Neural cell (in vitro differentiated cells): Measurements from ENCODE around the gene RNGTT. TPM values are rescaled to one million over a fixed set of nuclear protein-coding genes. Genes with fewer than 3 reads are reported as not detected.
A peak's percentile ranks its signal among the peaks of the same experiment; 100 is the strongest.
"Not testable (repeated sequence)": the region's sequence is repeated elsewhere in the genome, so short reads cannot be mapped to it uniquely, and the experiment has no call there.

Experiments
- H2AFZ ChIP-seq: fragments of 200-600, 300-800 bp; sonication (generic), shearing (Covaris generic); 2 replicates; pipeline ENCODE4 v1.6.0; 2014; ENCODE audit warnings: low read depth, mild to moderate bottlenecking, antibody characterized with exemption, low read length, moderate library complexity
- H3F3A ChIP-seq: fragments of 200-600 bp; shearing (Covaris generic); 2 replicates; pipeline ENCODE4 v1.6.1; 2016; ENCODE audit warnings: mild to moderate bottlenecking, moderate library complexity, mixed read lengths, antibody characterized with exemption, low read length; ENCODE audit not compliant: insufficient read depth, poor library complexity, severe bottlenecking
- H3K27ac ChIP-seq: fragments of 200-600, 300-800 bp; sonication (generic), shearing (Covaris generic); 2 replicates; pipeline ENCODE4 v1.5.1; 2014; ENCODE audit warnings: mild to moderate bottlenecking, low read length, moderate library complexity
- H3K27me3 ChIP-seq: fragments of 300-800, 200-600 bp; sonication (generic), shearing (Covaris generic); 2 replicates; pipeline ENCODE4 v1.6.0; 2014; ENCODE audit warnings: mild to moderate bottlenecking, low read depth, low read length, moderate library complexity; ENCODE audit not compliant: insufficient read depth
- H3K36me3 ChIP-seq: fragments of 300-800, 200-600 bp; sonication (generic), shearing (Covaris generic); 2 replicates; pipeline ENCODE4 v1.5.1; 2014; ENCODE audit warnings: mild to moderate bottlenecking, antibody characterized with exemption, low read length, moderate library complexity; ENCODE audit not compliant: insufficient read depth
- H3K4me2 ChIP-seq: fragments of 300-800, 200-600 bp; sonication (generic), shearing (Covaris generic); 2 replicates; pipeline ENCODE4 v1.6.0; 2014; ENCODE audit warnings: mild to moderate bottlenecking, low read length
- H3K4me3 ChIP-seq: fragments of 300-800, 200-600 bp; sonication (generic), shearing (Covaris generic); 2 replicates; pipeline ENCODE4 v1.5.1; 2014; ENCODE audit warnings: mild to moderate bottlenecking, low read length, moderate library complexity
- H3K79me2 ChIP-seq: fragments of 200-600 bp; shearing (Covaris generic); replicated peaks from 2 replicates; pipeline ENCODE4 v1.6.0; 2014; ENCODE audit warnings: mild to moderate bottlenecking, low read length, moderate library complexity; ENCODE audit not compliant: insufficient read depth
- H3K9ac ChIP-seq: fragments of 300-800, 200-600 bp; sonication (generic), shearing (Covaris generic); 2 replicates; pipeline ENCODE4 v1.6.1; 2016; ENCODE audit warnings: mild to moderate bottlenecking, low read length, mixed read lengths
- H3K9me2 ChIP-seq: fragments of 200-600 bp; shearing (Covaris generic); 2 replicates; pipeline ENCODE4 v1.6.1; 2016; ENCODE audit warnings: mild to moderate bottlenecking, low read length, mixed read lengths; ENCODE audit not compliant: insufficient read depth
- H3K9me3 ChIP-seq: fragments of 200-600, 300-800 bp; sonication (generic), shearing (Covaris generic); 2 replicates; pipeline ENCODE4 v1.6.1; 2016; ENCODE audit warnings: mild to moderate bottlenecking, mixed run types, low read length, moderate library complexity, mixed read lengths
- H4K20me1 ChIP-seq: fragments of 200-600 bp; shearing (Covaris generic); 2 replicates; pipeline ENCODE4 v1.6.1; 2016; ENCODE audit warnings: mild to moderate bottlenecking, mixed run types; ENCODE audit not compliant: insufficient read depth
- EP300 ChIP-seq: fragments of 450-650 bp; conservative IDR thresholded peaks from 2 replicates; pipeline ENCODE4 v1.6.1; 2014; ENCODE audit warnings: antibody characterized with exemption, mild to moderate bottlenecking, moderate library complexity; ENCODE audit not compliant: poor library complexity, severe bottlenecking
- MXI1 ChIP-seq: fragments of 450-650 bp; conservative IDR thresholded peaks from 2 replicates; pipeline ENCODE4 v1.6.1; 2014; ENCODE audit warnings: antibody characterized with exemption, mild to moderate bottlenecking; ENCODE audit not compliant: poor library complexity, severe bottlenecking
- POLR2AphosphoS5 ChIP-seq: IDR thresholded peaks from 2 replicates; pipeline ENCODE4 v1.6.1; 2012
- RAD21 ChIP-seq: fragments of 450-650 bp; conservative IDR thresholded peaks from 2 replicates; pipeline ENCODE4 v1.6.1; 2014; ENCODE audit warnings: antibody characterized with exemption, mild to moderate bottlenecking, moderate library complexity
- REST ChIP-seq: IDR thresholded peaks from 2 replicates; pipeline ENCODE4 v1.6.1; 2012; ENCODE audit warnings: borderline replicate concordance
- SMC3 ChIP-seq: fragments of 450-650 bp; conservative IDR thresholded peaks from 2 replicates; pipeline ENCODE4 v1.6.1; 2014; ENCODE audit warnings: antibody characterized with exemption, mild to moderate bottlenecking, moderate library complexity; ENCODE audit not compliant: poor library complexity
- TAF1 ChIP-seq: IDR thresholded peaks from 2 replicates; pipeline ENCODE4 v1.6.1; 2012; ENCODE audit warnings: low read depth
- polyA plus RNA-seq: library from polyadenylated mRNA; depleted of rRNA; stranded (reverse); fragments of >200 nt; gene quantifications from 2 replicates; pipeline ENCODE4 v1.2.3, GENCODE V29; 2014
- TF ChIP-seq, protein P1 (sequence below): fragments of 450-650 bp; IDR thresholded peaks from 2 replicates; pipeline ENCODE4 v1.5.1; 2014; ENCODE audit warnings: antibody characterized with exemption, mild to moderate bottlenecking, moderate library complexity; ENCODE audit not compliant: poor library complexity, severe bottlenecking

Gene RNGTT
- polyA plus RNA-seq, 1 donor from 2014 or later, result 28.3 TPM

DNA sequence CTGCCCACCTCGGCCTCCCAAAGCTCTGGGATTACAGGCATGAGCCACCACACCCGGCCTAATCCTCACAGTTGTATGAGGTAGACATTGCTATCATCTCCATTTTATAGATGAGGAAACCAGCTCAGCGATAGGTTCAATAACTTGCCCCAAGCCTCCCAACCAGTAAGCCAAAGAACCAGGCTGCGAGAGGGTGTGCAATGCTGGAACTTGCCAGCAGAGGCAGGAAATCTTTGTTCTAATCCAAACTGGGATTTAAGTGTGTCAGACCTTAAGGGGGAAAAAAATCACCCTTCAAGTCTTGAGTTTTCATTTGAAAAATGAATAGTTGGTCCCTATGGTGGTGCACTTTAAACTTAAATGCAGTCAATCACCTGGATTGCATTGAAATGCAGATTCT lies 20.1 kb upstream of the RNGTT start:
- Histone ChIP-seq H3K4me2 (no peak overlapping the region), H3K4me3 (no peak overlapping the region), H4K20me1 (no peaks in the 10 kb centered on the region), H2AFZ (no peak overlapping the region), H3K27ac (no peak overlapping the region), H3K27me3 (no peaks in the 10 kb centered on the region), H3K79me2 (no peaks in the 10 kb centered on the region), H3K9me3 (no peaks in the 10 kb centered on the region), H3K9ac (no peak overlapping the region), H3K9me2 (no peaks in the 10 kb centered on the region), H3K36me3 (no peaks in the 10 kb centered on the region), H3F3A (no peaks in the 10 kb centered on the region)
- TF ChIP-seq, protein P1, sequence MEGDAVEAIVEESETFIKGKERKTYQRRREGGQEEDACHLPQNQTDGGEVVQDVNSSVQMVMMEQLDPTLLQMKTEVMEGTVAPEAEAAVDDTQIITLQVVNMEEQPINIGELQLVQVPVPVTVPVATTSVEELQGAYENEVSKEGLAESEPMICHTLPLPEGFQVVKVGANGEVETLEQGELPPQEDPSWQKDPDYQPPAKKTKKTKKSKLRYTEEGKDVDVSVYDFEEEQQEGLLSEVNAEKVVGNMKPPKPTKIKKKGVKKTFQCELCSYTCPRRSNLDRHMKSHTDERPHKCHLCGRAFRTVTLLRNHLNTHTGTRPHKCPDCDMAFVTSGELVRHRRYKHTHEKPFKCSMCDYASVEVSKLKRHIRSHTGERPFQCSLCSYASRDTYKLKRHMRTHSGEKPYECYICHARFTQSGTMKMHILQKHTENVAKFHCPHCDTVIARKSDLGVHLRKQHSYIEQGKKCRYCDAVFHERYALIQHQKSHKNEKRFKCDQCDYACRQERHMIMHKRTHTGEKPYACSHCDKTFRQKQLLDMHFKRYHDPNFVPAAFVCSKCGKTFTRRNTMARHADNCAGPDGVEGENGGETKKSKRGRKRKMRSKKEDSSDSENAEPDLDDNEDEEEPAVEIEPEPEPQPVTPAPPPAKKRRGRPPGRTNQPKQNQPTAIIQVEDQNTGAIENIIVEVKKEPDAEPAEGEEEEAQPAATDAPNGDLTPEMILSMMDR, result peak; percentile 50
- TF ChIP-seq POLR2AphosphoS5 (no peak), SMC3 (peak; percentile 24), RAD21 (peak; percentile 31)

- H2AFZ ChIP-seq, H3K36me3 ChIP-seq, H3F3A ChIP-seq, H3K9ac ChIP-seq, H3K27ac ChIP-seq, H3K79me2 ChIP-seq, H3K9me2 ChIP-seq, H3K4me3 ChIP-seq, H3K4me2 ChIP-seq, H3K9me3 ChIP-seq, H3K27me3 ChIP-seq, H4K20me1 ChIP-seq: not testable (repeated sequence)
Observed at GRCh38 chr6:88983129-88983528, 19.7 kb upstream of the RNGTT start.

DNA sequence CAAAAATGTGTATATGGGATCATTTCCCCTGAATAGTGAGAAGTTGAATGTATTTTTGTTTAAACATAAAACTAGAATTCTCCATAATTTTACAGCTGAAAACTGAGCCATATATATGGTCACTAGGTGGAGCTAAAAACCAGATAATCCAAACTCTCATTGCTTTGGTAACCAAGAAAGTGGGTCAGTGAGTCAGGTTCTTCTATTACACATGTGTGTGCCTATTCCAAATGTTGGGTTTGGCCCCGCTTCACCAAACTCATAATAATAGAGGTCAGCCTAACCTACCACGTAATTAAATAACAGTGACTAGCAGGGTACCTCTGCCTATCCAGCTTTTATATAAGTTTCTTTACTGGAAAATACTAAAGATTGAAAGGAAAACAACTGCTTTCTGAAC lies 19.3 kb upstream of the RNGTT start:
- no peaks in the 10 kb centered on the region for H3K9me2 ChIP-seq
- H3K9ac ChIP-seq, result no peak overlapping the region
- no peaks in the 10 kb centered on the region for H3K36me3 ChIP-seq
- H4K20me1 ChIP-seq, result no peaks in the 10 kb centered on the region
- H3K4me2 ChIP-seq, result no peak overlapping the region
- no peaks in the 10 kb centered on the region for H3K79me2 ChIP-seq
- H3K27me3 ChIP-seq, result no peaks in the 10 kb centered on the region
- TF ChIP-seq POLR2AphosphoS5 (no peak), SMC3 (peak; percentile 86), TAF1 (no peak), MXI1 (no peak), REST (no peak), EP300 (no peak), RAD21 (peak; percentile 91)
- TF ChIP-seq, protein P1, result peak; percentile 90
- H3K9me3 ChIP-seq, result no peaks in the 10 kb centered on the region
- no peak overlapping the region for H3K27ac ChIP-seq
- no peak overlapping the region for H2AFZ ChIP-seq
- no peaks in the 10 kb centered on the region for H3F3A ChIP-seq
- no peak overlapping the region for H3K4me3 ChIP-seq
